ENCODE measurements around the gene NOTCH4.

NOTCH4 gene

GRCh38 chr6:32174416-32174815 is 49.5 kb downstream of the NOTCH4 start:
- TF ChIP-seq PKNOX1 (IDR thresholded peaks at IDR 0.05), result no peak
- TF ChIP-seq HDGF (IDR thresholded peaks at IDR 0.05; ENCODE audit: borderline replicate concordance), result no peak
- no peak for TF ChIP-seq L3MBTL2 (conservative IDR thresholded peaks at IDR 0.05)
- no peak for TF ChIP-seq BHLHE40 (IDR thresholded peaks at IDR 0.05; ENCODE audit: borderline replicate concordance)
- TF ChIP-seq FOXK2 (IDR thresholded peaks at IDR 0.05), result no peak
- TF ChIP-seq TARDBP (IDR thresholded peaks at IDR 0.05), result no peak
- TF ChIP-seq ARNT (IDR thresholded peaks at IDR 0.05), result no peak
- no peak for TF ChIP-seq FOXM1 (IDR thresholded peaks at IDR 0.05; ENCODE audit: borderline replicate concordance)
- TF ChIP-seq FOXA1 (IDR thresholded peaks at IDR 0.05), result no peak
- no peak for TF ChIP-seq SUZ12 (IDR thresholded peaks at IDR 0.05)
- TF ChIP-seq ELF4 (IDR thresholded peaks at IDR 0.05), result no peak
- no peak for TF ChIP-seq LEF1 (IDR thresholded peaks at IDR 0.05; ENCODE audit: borderline replicate concordance)
- TF ChIP-seq ZNF384 (IDR thresholded peaks at IDR 0.05), result no peak
- no peak for TF ChIP-seq CTBP1 (IDR thresholded peaks at IDR 0.05; ENCODE audit: borderline replicate concordance)
- DNase-seq (ENCODE audit: extremely low spot score), result no peak
- ChIA-PET CTCF (no interaction called here), POLR2A (no interaction called here)

GRCh38 chr6:32173051-32173727 is 50.7 kb downstream of the NOTCH4 start:
- ChIA-PET POLR2A (interaction anchor here (2.1 kb wide), 1 partner anchor 22 kb away, joined by 9 read pairs; no protein-coding TSS in a partner anchor), CTCF (no interaction called here)

GRCh38 chr6:32171234-32171633 is 52.6 kb downstream of the NOTCH4 start:
- DNase-seq (ENCODE audit: extremely low spot score), result no peak
- TF ChIP-seq L3MBTL2 (conservative IDR thresholded peaks at IDR 0.05), result no peak
- TF ChIP-seq CTBP1 (IDR thresholded peaks at IDR 0.05; ENCODE audit: borderline replicate concordance), result no peak
- no peak for TF ChIP-seq LEF1 (IDR thresholded peaks at IDR 0.05; ENCODE audit: borderline replicate concordance)
- no peak for TF ChIP-seq PKNOX1 (IDR thresholded peaks at IDR 0.05)
- no peak for TF ChIP-seq ELF4 (IDR thresholded peaks at IDR 0.05)
- CTCF ChIA-PET, result no interaction called here
- POLR2A ChIA-PET, result no interaction called here

More at GRCh38 chr6:32173051-32173727, 50.7 kb downstream of the NOTCH4 start:
- no peak for TF ChIP-seq FOXA1 (IDR thresholded peaks at IDR 0.05)
- TF ChIP-seq BHLHE40 (IDR thresholded peaks at IDR 0.05; ENCODE audit: borderline replicate concordance), result no peak
- no peak for TF ChIP-seq CTBP1 (IDR thresholded peaks at IDR 0.05; ENCODE audit: borderline replicate concordance)
- no peak for TF ChIP-seq ARNT (IDR thresholded peaks at IDR 0.05)
- no peak for TF ChIP-seq ZNF384 (IDR thresholded peaks at IDR 0.05)
- DNase-seq (ENCODE audit: extremely low spot score), result no peak

GRCh38 chr6:32170294-32170693 is 53.6 kb downstream of the NOTCH4 start:
- ChIA-PET POLR2A (no interaction called here), CTCF (no interaction called here)
- TF ChIP-seq L3MBTL2 (conservative IDR thresholded peaks at IDR 0.05) (no peak), FOXA1 (IDR thresholded peaks at IDR 0.05) (no peak), FOXM1 (IDR thresholded peaks at IDR 0.05; ENCODE audit: borderline replicate concordance) (no peak), SP1 (IDR thresholded peaks at IDR 0.05) (no peak), LEF1 (IDR thresholded peaks at IDR 0.05; ENCODE audit: borderline replicate concordance) (no peak), SUZ12 (IDR thresholded peaks at IDR 0.05) (no peak), FOXK2 (IDR thresholded peaks at IDR 0.05) (no peak), NFRKB (IDR thresholded peaks at IDR 0.05) (no peak)
- DNase-seq (ENCODE audit: extremely low spot score), result no peak

GRCh38 chr6:32168807-32169591 is 54.9 kb downstream of the NOTCH4 start:
- POLR2A ChIA-PET, result interaction anchor here (0.6 to 2.0 kb wide), 3 partner anchors 8 to 64 kb away, joined by 3 to 10 read pairs (median 3); no protein-coding TSS in a partner anchor
- CTCF ChIA-PET, result no interaction called here
- no peak for DNase-seq (ENCODE audit: extremely low spot score)
- TF ChIP-seq PKNOX1 (IDR thresholded peaks at IDR 0.05) (no peak), BHLHE40 (IDR thresholded peaks at IDR 0.05; ENCODE audit: borderline replicate concordance) (no peak), TARDBP (IDR thresholded peaks at IDR 0.05) (no peak), SP1 (IDR thresholded peaks at IDR 0.05) (no peak), NFRKB (IDR thresholded peaks at IDR 0.05) (no peak), FOXA1 (IDR thresholded peaks at IDR 0.05) (no peak), SUZ12 (IDR thresholded peaks at IDR 0.05) (no peak), ZNF384 (IDR thresholded peaks at IDR 0.05) (no peak), FOXK2 (IDR thresholded peaks at IDR 0.05) (no peak), LEF1 (IDR thresholded peaks at IDR 0.05; ENCODE audit: borderline replicate concordance) (no peak)

- POLR2A ChIA-PET, result interaction anchor here (2.0 kb wide), 1 partner anchor 9 kb away, joined by 10 read pairs; no protein-coding TSS in a partner anchor
Observed at GRCh38 chr6:32168350-32168749, 55.5 kb downstream of the NOTCH4 start.

More at GRCh38 chr6:32168350-32168749, 55.5 kb downstream of the NOTCH4 start:
- no peak for TF ChIP-seq HDGF (IDR thresholded peaks at IDR 0.05; ENCODE audit: borderline replicate concordance)
- TF ChIP-seq FOXK2 (IDR thresholded peaks at IDR 0.05), result no peak
- no peak for TF ChIP-seq L3MBTL2 (conservative IDR thresholded peaks at IDR 0.05)
- TF ChIP-seq ELF4 (IDR thresholded peaks at IDR 0.05), result no peak
- TF ChIP-seq SP1 (IDR thresholded peaks at IDR 0.05), result no peak
- no peak for TF ChIP-seq SUZ12 (IDR thresholded peaks at IDR 0.05)
- TF ChIP-seq ARNT (IDR thresholded peaks at IDR 0.05), result no peak
- no peak for TF ChIP-seq PKNOX1 (IDR thresholded peaks at IDR 0.05)
- no peak for TF ChIP-seq BHLHE40 (IDR thresholded peaks at IDR 0.05; ENCODE audit: borderline replicate concordance)
- TF ChIP-seq CTBP1 (IDR thresholded peaks at IDR 0.05; ENCODE audit: borderline replicate concordance), result no peak
- TF ChIP-seq ZNF384 (IDR thresholded peaks at IDR 0.05), result no peak
- no peak for TF ChIP-seq TARDBP (IDR thresholded peaks at IDR 0.05)
- TF ChIP-seq NFRKB (IDR thresholded peaks at IDR 0.05), result no peak
- no peak for TF ChIP-seq FOXA1 (IDR thresholded peaks at IDR 0.05)
- TF ChIP-seq LEF1 (IDR thresholded peaks at IDR 0.05; ENCODE audit: borderline replicate concordance), result no peak
- no peak for TF ChIP-seq FOXM1 (IDR thresholded peaks at IDR 0.05; ENCODE audit: borderline replicate concordance)
- CTCF ChIA-PET, result interaction anchor here (1.2 kb wide), 1 partner anchor 49 kb away, joined by 3 read pairs; no protein-coding TSS in a partner anchor
- no peak for DNase-seq (ENCODE audit: extremely low spot score)
